ENCODE results near the gene TMEM141.

DNA sequence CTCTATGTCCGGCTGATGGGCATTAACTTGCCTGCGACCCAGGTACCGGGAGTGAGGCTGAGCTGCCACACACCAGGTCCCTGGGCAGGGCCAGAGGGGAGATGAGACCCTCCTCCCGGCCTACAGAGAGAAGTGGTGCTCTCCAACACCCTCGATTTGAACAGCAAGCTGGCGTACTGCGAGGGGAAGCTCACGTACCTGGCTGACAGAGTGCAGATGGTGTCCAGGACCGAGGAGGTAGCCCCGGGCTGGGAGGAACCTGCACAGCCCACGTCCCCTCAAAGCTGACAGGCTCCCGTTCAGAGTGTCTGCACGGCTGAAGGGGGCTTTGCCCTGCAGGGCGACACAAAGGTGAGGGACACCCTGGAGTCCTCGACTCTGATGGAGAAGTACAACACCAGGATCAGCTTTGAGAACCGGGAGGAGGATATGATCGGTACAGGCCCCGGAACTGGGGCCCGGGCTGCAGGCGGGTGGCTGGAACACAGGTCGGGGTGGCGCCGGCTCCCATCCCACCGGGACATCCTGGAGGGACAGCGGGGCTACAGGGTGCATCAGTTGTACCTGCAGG lies 15.6 kb downstream of the TMEM141 start:
- TF ChIP-seq CTCF (conservative IDR thresholded peaks at IDR 0.05), result no peak
- no peak for TF ChIP-seq ZFX (IDR thresholded peaks at IDR 0.05)
